ENCODE measurements around the gene ELMO3. TPM values are rescaled to one million over a fixed set of nuclear protein-coding genes. Genes with fewer than 3 reads are reported as not detected.
A peak's percentile ranks its signal among the peaks of the same experiment; 100 is the strongest.

The ELMO3 gene
- total RNA-seq, 1 donor from 2014 or later = not detected

DNA sequence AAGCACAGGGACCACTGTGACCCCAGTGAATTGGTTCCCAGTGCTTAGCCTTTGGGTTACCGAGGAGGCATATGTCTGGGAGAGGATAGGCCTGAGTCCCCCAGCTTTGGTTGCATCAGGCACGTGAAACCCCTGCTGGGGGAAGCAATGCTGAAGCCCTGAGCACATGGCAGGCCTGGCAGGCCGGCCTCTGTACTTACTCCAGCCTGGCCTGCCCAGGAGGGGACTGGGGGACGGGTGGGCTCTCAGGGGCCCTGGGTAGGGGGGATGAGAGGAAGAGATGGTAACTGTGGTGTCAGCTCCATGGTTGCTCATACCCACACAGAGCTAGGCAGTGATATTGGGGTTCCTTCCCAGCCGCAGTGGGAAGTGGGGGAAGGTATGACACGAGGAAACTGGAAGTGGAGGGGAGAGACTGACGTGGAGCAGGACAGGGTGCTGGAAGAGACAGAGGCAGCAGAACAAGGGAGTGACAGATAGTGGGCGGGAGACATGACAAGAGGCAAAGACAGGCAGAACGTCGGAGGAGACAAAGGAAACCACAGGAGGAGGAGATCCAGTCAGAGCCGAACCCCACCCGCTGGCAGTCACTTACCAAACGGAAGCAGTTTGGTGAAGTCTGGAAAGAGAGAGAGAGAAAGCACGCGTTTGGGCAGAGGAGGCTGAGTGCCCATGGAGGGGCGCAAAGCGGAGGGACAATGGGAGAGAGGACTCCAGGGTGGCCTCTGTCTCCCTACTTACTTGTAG is 37.1 kb downstream of the ELMO3 start:
- no peaks in the 10 kb centered on the region for H3K36me3 Mint-ChIP-seq
- H3K4me3 ChIP-seq = no peak overlapping the region
- no peak overlapping the region for H3K27ac Mint-ChIP-seq

GRCh38 chr16:67236563-67237395 is 37.8 kb downstream of the ELMO3 start:
- H3K9me3 ChIP-seq (ENCODE audit: low read depth) = no peaks in the 10 kb centered on the region
- H3F3A ChIP-seq (ENCODE audit: low read depth) = no peaks in the 10 kb centered on the region
- Mint-ChIP-seq H3K27ac (no peak overlapping the region), H3K4me1 (peaks cover 8% of the 10 kb centered on the region), H3K27me3 (ENCODE audit: insufficient read depth, low read depth) (peaks cover 2% of the 10 kb centered on the region), H3K9me3 (no peaks in the 10 kb centered on the region), H3K36me3 (no peaks in the 10 kb centered on the region), H3K4me3 (peak overlapping the region; percentile 5)
- peak; percentile 59 for DNase-seq (ENCODE audit: low spot score)
- no peaks in the 10 kb centered on the region for H3K27me3 ChIP-seq
- no peaks in the 10 kb centered on the region for H3K36me3 ChIP-seq
- no peak overlapping the region for H3K4me3 ChIP-seq
- no peak overlapping the region for H2AFZ ChIP-seq (replicated peaks)
- TF ChIP-seq EZH2phosphoT487 (IDR thresholded peaks at IDR 0.05) (no peak), EZH2 (IDR thresholded peaks at IDR 0.05) (no peak)
- TF ChIP-seq, protein P1, sequence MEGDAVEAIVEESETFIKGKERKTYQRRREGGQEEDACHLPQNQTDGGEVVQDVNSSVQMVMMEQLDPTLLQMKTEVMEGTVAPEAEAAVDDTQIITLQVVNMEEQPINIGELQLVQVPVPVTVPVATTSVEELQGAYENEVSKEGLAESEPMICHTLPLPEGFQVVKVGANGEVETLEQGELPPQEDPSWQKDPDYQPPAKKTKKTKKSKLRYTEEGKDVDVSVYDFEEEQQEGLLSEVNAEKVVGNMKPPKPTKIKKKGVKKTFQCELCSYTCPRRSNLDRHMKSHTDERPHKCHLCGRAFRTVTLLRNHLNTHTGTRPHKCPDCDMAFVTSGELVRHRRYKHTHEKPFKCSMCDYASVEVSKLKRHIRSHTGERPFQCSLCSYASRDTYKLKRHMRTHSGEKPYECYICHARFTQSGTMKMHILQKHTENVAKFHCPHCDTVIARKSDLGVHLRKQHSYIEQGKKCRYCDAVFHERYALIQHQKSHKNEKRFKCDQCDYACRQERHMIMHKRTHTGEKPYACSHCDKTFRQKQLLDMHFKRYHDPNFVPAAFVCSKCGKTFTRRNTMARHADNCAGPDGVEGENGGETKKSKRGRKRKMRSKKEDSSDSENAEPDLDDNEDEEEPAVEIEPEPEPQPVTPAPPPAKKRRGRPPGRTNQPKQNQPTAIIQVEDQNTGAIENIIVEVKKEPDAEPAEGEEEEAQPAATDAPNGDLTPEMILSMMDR (IDR thresholded peaks at IDR 0.05) = no peak
- H3K4me1 ChIP-seq = no peaks in the 10 kb centered on the region
- H3K27ac ChIP-seq = no peak overlapping the region
- H3K4me2 ChIP-seq = no peak overlapping the region
- H3K79me2 ChIP-seq (ENCODE audit: low read depth) = no peaks in the 10 kb centered on the region
- no peaks in the 10 kb centered on the region for H4K20me1 ChIP-seq (ENCODE audit: low read depth)
- no peak overlapping the region for H3K9ac ChIP-seq

More for the DNA sequence above, 37.1 kb downstream of the ELMO3 start:
- no peak for DNase-seq (ENCODE audit: low spot score)
- H3K36me3 ChIP-seq = no peaks in the 10 kb centered on the region
- Mint-ChIP-seq H3K4me3 (peak overlapping the region; percentile 5), H3K27me3 (ENCODE audit: insufficient read depth, low read depth) (peaks cover 2% of the 10 kb centered on the region), H3K9me3 (no peaks in the 10 kb centered on the region), H3K4me1 (peaks cover 5% of the 10 kb centered on the region)
- no peaks in the 10 kb centered on the region for H3K9me3 ChIP-seq (ENCODE audit: low read depth)
- H4K20me1 ChIP-seq (ENCODE audit: low read depth) = no peaks in the 10 kb centered on the region
- no peaks in the 10 kb centered on the region for H3K4me1 ChIP-seq
- H2AFZ ChIP-seq (replicated peaks) = no peak overlapping the region
- H3K4me2 ChIP-seq = no peak overlapping the region
- TF ChIP-seq EZH2 (IDR thresholded peaks at IDR 0.05) (no peak), EZH2phosphoT487 (IDR thresholded peaks at IDR 0.05) (no peak)
- TF ChIP-seq, protein P1 (IDR thresholded peaks at IDR 0.05) = no peak
- no peak overlapping the region for H3K27ac ChIP-seq
- no peaks in the 10 kb centered on the region for H3K79me2 ChIP-seq (ENCODE audit: low read depth)
- no peaks in the 10 kb centered on the region for H3F3A ChIP-seq (ENCODE audit: low read depth)
- no peak overlapping the region for H3K9ac ChIP-seq
- no peaks in the 10 kb centered on the region for H3K27me3 ChIP-seq

GRCh38 chr16:67237396-67238277 is 38.7 kb downstream of the ELMO3 start:
- Histone ChIP-seq H3K4me3 (no peak overlapping the region), H3K27ac (no peak overlapping the region), H3K27me3 (no peaks in the 10 kb centered on the region), H3K36me3 (no peaks in the 10 kb centered on the region), H3K79me2 (ENCODE audit: low read depth) (no peaks in the 10 kb centered on the region), H3K4me1 (no peaks in the 10 kb centered on the region), H2AFZ (replicated peaks) (no peak overlapping the region), H3K9ac (no peak overlapping the region), H4K20me1 (ENCODE audit: low read depth) (no peaks in the 10 kb centered on the region), H3K9me3 (ENCODE audit: low read depth) (no peaks in the 10 kb centered on the region), H3K4me2 (no peak overlapping the region), H3F3A (ENCODE audit: low read depth) (no peaks in the 10 kb centered on the region)
- peaks cover 8% of the 10 kb centered on the region for H3K4me1 Mint-ChIP-seq
- TF ChIP-seq, protein P1 (IDR thresholded peaks at IDR 0.05) = no peak
- TF ChIP-seq EZH2phosphoT487 (IDR thresholded peaks at IDR 0.05) (no peak), EZH2 (IDR thresholded peaks at IDR 0.05) (no peak)
- H3K27me3 Mint-ChIP-seq (ENCODE audit: insufficient read depth, low read depth) = no peaks in the 10 kb centered on the region
- no peaks in the 10 kb centered on the region for H3K36me3 Mint-ChIP-seq
- H3K27ac Mint-ChIP-seq = no peak overlapping the region
- H3K4me3 Mint-ChIP-seq = no peak overlapping the region
- DNase-seq (ENCODE audit: low spot score) = no peak
- no peaks in the 10 kb centered on the region for H3K9me3 Mint-ChIP-seq

All from neural progenitor cell (in vitro differentiated cells).